ENCODE results near the gene USP6.
"Not testable (repeated sequence)": the region's sequence is repeated elsewhere in the genome, so short reads cannot be mapped to it uniquely, and the experiment has no call there.

- not testable (repeated sequence) for TF ChIP-seq POLR2A, CTCF (IDR thresholded peaks at IDR 0.05)
Measured at GRCh38 chr17:5130687-5131086, 14.9 kb downstream of the USP6 start.

Measured in right lobe of liver (tissue), 4 donors.